ENCODE results near the gene USF3.

USF3 gene

DNA sequence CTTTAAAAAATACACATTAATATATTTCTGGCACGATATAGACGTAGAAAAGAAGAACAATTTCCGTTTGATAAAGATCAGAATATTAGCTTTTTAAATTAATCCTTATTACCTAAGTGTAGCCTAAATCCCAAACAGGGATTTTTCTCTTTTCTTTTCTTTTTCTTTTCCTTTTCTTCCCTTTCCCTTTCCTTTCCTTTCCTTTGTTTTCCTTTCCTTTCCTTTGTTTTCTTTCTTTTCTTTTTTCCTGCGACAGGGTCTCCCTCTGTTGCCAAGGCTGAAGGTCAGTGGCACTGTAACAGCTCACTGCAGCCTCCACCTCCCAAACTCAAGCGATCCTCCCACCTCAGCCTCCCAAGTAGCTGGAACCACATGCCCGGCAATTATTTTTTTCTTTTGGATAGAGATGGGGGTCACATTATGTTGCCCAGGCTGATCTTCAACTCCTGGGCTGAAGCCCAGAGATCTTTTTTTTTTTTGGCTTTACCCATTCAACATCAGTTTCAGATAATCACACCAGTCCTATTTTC lies 1.8 kb upstream of the USF3 start:
- FAIRE-seq (no peak), DNase-seq (ENCODE audit: insufficient read length, low spot score) (no peak)
- TF ChIP-seq, protein P1, sequence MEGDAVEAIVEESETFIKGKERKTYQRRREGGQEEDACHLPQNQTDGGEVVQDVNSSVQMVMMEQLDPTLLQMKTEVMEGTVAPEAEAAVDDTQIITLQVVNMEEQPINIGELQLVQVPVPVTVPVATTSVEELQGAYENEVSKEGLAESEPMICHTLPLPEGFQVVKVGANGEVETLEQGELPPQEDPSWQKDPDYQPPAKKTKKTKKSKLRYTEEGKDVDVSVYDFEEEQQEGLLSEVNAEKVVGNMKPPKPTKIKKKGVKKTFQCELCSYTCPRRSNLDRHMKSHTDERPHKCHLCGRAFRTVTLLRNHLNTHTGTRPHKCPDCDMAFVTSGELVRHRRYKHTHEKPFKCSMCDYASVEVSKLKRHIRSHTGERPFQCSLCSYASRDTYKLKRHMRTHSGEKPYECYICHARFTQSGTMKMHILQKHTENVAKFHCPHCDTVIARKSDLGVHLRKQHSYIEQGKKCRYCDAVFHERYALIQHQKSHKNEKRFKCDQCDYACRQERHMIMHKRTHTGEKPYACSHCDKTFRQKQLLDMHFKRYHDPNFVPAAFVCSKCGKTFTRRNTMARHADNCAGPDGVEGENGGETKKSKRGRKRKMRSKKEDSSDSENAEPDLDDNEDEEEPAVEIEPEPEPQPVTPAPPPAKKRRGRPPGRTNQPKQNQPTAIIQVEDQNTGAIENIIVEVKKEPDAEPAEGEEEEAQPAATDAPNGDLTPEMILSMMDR (IDR thresholded peaks at IDR 0.05; ENCODE audit: insufficient read depth, missing control alignments) = no peak

- TF ChIP-seq, protein P1 (IDR thresholded peaks at IDR 0.05; ENCODE audit: insufficient read depth, missing control alignments) = no peak
- no peak for FAIRE-seq
- no peak for DNase-seq (ENCODE audit: insufficient read length, low spot score)
Measured at GRCh38 chr3:113697500-113698090, 1.2 kb upstream of the USF3 start.

DNA sequence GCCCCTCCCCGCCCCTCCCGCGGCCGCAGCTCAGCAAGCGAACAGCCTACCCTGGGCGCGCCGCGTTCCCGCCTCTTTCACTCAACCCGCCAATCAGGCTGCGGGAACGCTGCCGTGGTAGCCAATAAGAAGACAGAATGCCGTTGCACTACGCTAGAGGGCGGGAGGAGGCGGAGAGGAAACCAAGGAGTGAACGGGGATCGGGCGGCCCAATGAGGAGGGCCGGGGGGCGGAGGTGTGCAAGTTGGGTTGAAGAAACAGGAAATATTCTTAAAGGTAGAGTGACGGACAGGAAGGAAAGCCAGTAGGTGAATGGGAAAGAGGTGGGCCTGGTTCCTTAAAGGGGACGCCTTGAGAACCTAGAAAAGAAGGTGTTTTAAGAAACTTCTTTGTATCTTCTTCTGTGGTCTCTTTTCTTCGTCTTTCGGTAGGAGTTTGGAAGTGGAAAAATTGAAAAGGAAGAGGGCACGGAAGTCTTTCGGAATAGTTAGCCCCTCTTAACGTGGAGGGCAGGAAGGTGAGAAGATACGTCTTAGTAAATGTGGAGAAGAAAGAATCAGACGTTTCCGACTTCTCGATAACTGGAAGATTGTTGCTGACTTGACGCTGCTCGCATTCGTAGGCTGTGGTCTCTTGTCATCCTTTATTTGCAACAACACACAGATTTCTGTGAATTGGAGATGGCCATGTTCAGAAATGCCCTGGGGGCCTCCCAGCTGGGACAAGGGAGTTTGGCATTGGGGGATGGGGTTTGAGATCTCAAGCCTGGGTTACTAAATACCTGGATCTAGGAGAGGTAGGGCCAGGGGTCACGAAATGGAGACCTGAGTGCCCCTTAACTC lies 437 bp upstream of the USF3 start:
- FAIRE-seq (no peak), DNase-seq (ENCODE audit: insufficient read length, low spot score) (peak; percentile 81)
- TF ChIP-seq, protein P1 (IDR thresholded peaks at IDR 0.05; ENCODE audit: insufficient read depth, missing control alignments) = no peak

DNA sequence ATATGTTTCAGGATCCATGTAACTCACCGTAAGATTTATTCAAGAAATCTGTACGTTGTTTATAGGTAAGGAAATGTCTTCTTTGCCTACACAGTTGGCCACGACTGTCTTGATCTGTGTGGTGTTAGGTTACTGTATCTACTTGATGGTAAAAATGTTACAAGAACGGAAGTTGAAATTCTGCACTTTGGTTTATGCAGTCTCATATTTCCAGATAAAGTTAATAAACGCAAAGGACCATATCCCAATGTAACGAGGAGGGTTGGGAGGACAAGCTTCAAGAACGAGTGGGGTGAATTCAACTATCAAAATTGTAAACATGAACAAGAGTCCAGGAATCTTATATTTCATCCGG lies 1.0 kb downstream of the USF3 start:
- TF ChIP-seq, protein P1 (IDR thresholded peaks at IDR 0.05; ENCODE audit: insufficient read depth, missing control alignments) = no peak
- FAIRE-seq (no peak), DNase-seq (ENCODE audit: insufficient read length, low spot score) (no peak)

- DNase-seq (ENCODE audit: insufficient read length, low spot score) (no peak), FAIRE-seq (no peak)
- TF ChIP-seq, protein P1 (IDR thresholded peaks at IDR 0.05; ENCODE audit: insufficient read depth, missing control alignments) = no peak
Measured at GRCh38 chr3:113690482-113690881, 6.0 kb downstream of the USF3 start.

DNA sequence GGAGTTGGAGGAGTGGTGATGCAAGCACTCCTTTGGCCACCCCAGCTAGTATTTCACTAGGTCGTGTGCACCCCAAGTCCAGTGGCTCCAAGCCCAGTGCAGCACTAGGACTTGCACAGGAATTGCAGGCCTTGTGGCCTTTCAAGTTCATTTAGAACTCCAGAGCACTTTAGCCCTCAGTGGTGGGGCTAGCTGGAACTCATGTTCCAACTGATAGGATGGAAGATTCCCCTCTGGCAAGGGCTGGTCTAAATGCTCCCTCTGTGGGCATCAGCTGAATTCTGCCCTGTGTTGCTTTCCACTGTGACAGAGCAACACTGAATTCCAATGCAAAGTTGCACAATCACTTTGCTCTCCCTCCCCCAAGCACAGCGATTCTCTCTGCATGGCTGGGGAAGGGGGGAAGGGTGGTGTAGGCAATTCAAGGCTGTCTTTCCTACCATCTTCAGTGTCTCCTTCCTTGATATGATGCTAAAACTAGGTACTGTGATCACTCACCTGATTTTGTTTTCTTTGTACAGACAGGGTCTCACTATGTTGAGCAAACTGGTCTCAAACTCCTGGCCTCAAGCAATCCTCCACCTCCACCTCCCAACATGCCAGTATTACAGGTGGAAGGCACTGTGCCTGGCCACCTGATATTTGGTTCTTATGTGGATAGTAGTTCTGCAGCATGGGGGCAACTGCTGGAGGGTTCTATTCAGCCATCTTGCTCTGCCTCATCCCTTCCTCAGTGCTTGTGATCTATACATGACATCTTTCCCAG lies 10.3 kb downstream of the USF3 start:
- TF ChIP-seq, protein P1 (IDR thresholded peaks at IDR 0.05; ENCODE audit: insufficient read depth, missing control alignments) = no peak
- DNase-seq (ENCODE audit: insufficient read length, low spot score) = no peak
- no peak for FAIRE-seq
